Astrocyte (in vitro differentiated cells and primary cell): ENCODE measurements around the gene PPFIBP1. TPM values are rescaled to one million over a fixed set of nuclear protein-coding genes. Genes with fewer than 3 reads are reported as not detected.
A peak's percentile ranks its signal among the peaks of the same experiment; 100 is the strongest.

ENCODE experiments used
- DNase-seq: peaks from one replicate; pipeline ENCODE4 v3.0.0-alpha.2; 2010; ENCODE audit warnings: low read depth
- FAIRE-seq: peaks from 2 replicates; lab custom pipeline; 2011; peaks lifted over from hg19 to GRCh38; lab: Jason Lieb, UNC
- H2AFZ ChIP-seq: 2 replicates; pipeline ENCODE4 v1.6.0; 2012; ENCODE audit warnings: low read depth, low read length, inconsistent platforms
- H3K27ac ChIP-seq: 2 replicates; pipeline ENCODE4 v1.5.1; 2011; ENCODE audit warnings: low read depth, low read length, inconsistent platforms
- H3K27me3 ChIP-seq: 2 replicates; pipeline ENCODE4 v1.6.0; 2011; ENCODE audit warnings: low read length, inconsistent platforms; ENCODE audit not compliant: insufficient read depth
- H3K36me3 ChIP-seq: 2 replicates; pipeline ENCODE4 v1.5.1; 2011; ENCODE audit warnings: low read length, inconsistent platforms; ENCODE audit not compliant: insufficient read depth
- H3K4me1 ChIP-seq: 2 replicates; pipeline ENCODE4 v1.5.1; 2011; ENCODE audit warnings: low read length, inconsistent platforms; ENCODE audit not compliant: insufficient read depth
- H3K4me2 ChIP-seq: 2 replicates; pipeline ENCODE4 v1.6.0; 2012; ENCODE audit warnings: low read length, inconsistent platforms
- H3K4me3 ChIP-seq: 2 replicates; pipeline ENCODE4 v1.5.1; 2011; ENCODE audit warnings: low read depth, mild to moderate bottlenecking, low read length, inconsistent platforms; ENCODE audit not compliant: insufficient read depth
- H3K79me2 ChIP-seq: 2 replicates; pipeline ENCODE4 v1.6.0; 2012; ENCODE audit warnings: mild to moderate bottlenecking, low read length, inconsistent platforms; ENCODE audit not compliant: insufficient read depth
- H3K9ac ChIP-seq: 2 replicates; pipeline ENCODE4 v1.6.0; 2012; ENCODE audit warnings: mild to moderate bottlenecking, low read length, inconsistent platforms
- H3K9me3 ChIP-seq: 2 replicates; pipeline ENCODE4 v1.5.1; 2012; ENCODE audit warnings: low read depth, mild to moderate bottlenecking, low read length, inconsistent platforms; ENCODE audit not compliant: insufficient read depth
- H4K20me1 ChIP-seq: 2 replicates; pipeline ENCODE4 v1.6.0; 2012; ENCODE audit warnings: low read length, inconsistent platforms; ENCODE audit not compliant: insufficient read depth
- H3K27ac Mint-ChIP-seq: one replicate; pipeline ENCODE4 v1.8.0; 2021; ENCODE audit warnings: mild to moderate bottlenecking, mixed read lengths; ENCODE audit not compliant: unreplicated experiment
- H3K27me3 Mint-ChIP-seq: one replicate; pipeline ENCODE4 v1.8.0; 2021; ENCODE audit warnings: low read depth, mixed read lengths; ENCODE audit not compliant: unreplicated experiment
- H3K36me3 Mint-ChIP-seq: one replicate; pipeline ENCODE4 v1.8.0; 2021; ENCODE audit warnings: low read depth, mixed read lengths; ENCODE audit not compliant: unreplicated experiment
- H3K4me1 Mint-ChIP-seq: one replicate; pipeline ENCODE4 v1.8.0; 2021; ENCODE audit warnings: low read depth, mixed read lengths; ENCODE audit not compliant: unreplicated experiment
- H3K4me3 Mint-ChIP-seq: one replicate; pipeline ENCODE4 v1.8.0; 2021; ENCODE audit warnings: mild to moderate bottlenecking, moderate library complexity, mixed read lengths; ENCODE audit not compliant: unreplicated experiment
- H3K9me3 Mint-ChIP-seq: one replicate; pipeline ENCODE4 v1.8.0; 2021; ENCODE audit warnings: mild to moderate bottlenecking, mixed read lengths; ENCODE audit not compliant: unreplicated experiment
- CTCF ChIP-seq: IDR thresholded peaks from 2 replicates; pipeline ENCODE4 v1.5.1; 2011; ENCODE audit warnings: low read depth, mild to moderate bottlenecking, inconsistent platforms, low read length, moderate library complexity; ENCODE audit not compliant: insufficient read depth
- EZH2 ChIP-seq: IDR thresholded peaks from 2 replicates; pipeline ENCODE4 v1.6.1; 2012; ENCODE audit warnings: mild to moderate bottlenecking, low read length, inconsistent platforms; ENCODE audit not compliant: insufficient read depth
- total RNA-seq: library from RNA; stranded (reverse); gene quantifications from 2 replicates; pipeline ENCODE4 v1.2.1, GENCODE V29; 2021

Gene PPFIBP1
- total RNA-seq, 1 donor from 2014 or later, result 147 TPM

- DNase-seq (peak; percentile 91), FAIRE-seq (peak; percentile 45)
- Histone ChIP-seq H3K4me2 (peak overlapping the region; percentile 28), H4K20me1 (no peaks in the 10 kb centered on the region), H2AFZ (no peak overlapping the region), H3K27me3 (no peaks in the 10 kb centered on the region), H3K4me1 (peaks cover 6% of the 10 kb centered on the region), H3K79me2 (no peaks in the 10 kb centered on the region), H3K4me3 (no peak overlapping the region), H3K9ac (peak overlapping the region; percentile 14), H3K27ac (no peak overlapping the region), H3K36me3 (no peaks in the 10 kb centered on the region), H3K9me3 (no peaks in the 10 kb centered on the region)
- Mint-ChIP-seq H3K27ac (no peak overlapping the region), H3K9me3 (no peaks in the 10 kb centered on the region), H3K4me3 (no peak overlapping the region), H3K4me1 (peaks cover 13% of the 10 kb centered on the region), H3K27me3 (no peaks in the 10 kb centered on the region), H3K36me3 (no peaks in the 10 kb centered on the region)
- TF ChIP-seq CTCF, result no peak
- TF ChIP-seq EZH2, result no peak
Measured at GRCh38 chr12:27511031-27511722, 12.8 kb upstream of the PPFIBP1 start.

GRCh38 chr12:27511723-27512045 is 12.3 kb upstream of the PPFIBP1 start:
- Mint-ChIP-seq H3K27me3 (no peaks in the 10 kb centered on the region), H3K4me1 (peaks cover 13% of the 10 kb centered on the region), H3K9me3 (no peaks in the 10 kb centered on the region), H3K4me3 (no peak overlapping the region), H3K27ac (no peak overlapping the region), H3K36me3 (no peaks in the 10 kb centered on the region)
- no peak overlapping the region for H3K27ac ChIP-seq
- H3K36me3 ChIP-seq, result no peaks in the 10 kb centered on the region
- no peaks in the 10 kb centered on the region for H3K79me2 ChIP-seq
- peak overlapping the region; percentile 28 for H3K4me2 ChIP-seq
- peaks cover 6% of the 10 kb centered on the region for H3K4me1 ChIP-seq
- no peak overlapping the region for H2AFZ ChIP-seq
- peak overlapping the region; percentile 14 for H3K9ac ChIP-seq
- H3K9me3 ChIP-seq, result no peaks in the 10 kb centered on the region
- H3K27me3 ChIP-seq, result no peaks in the 10 kb centered on the region
- no peak for TF ChIP-seq CTCF
- no peak for TF ChIP-seq EZH2
- no peaks in the 10 kb centered on the region for H4K20me1 ChIP-seq
- H3K4me3 ChIP-seq, result no peak overlapping the region
- no peak for DNase-seq
- FAIRE-seq, result no peak

GRCh38 chr12:27513155-27513824 is 10.7 kb upstream of the PPFIBP1 start:
- DNase-seq (no peak), FAIRE-seq (no peak)
- H3K4me3 Mint-ChIP-seq, result no peak overlapping the region
- no peaks in the 10 kb centered on the region for H3K36me3 Mint-ChIP-seq
- Histone ChIP-seq H4K20me1 (no peaks in the 10 kb centered on the region), H3K27ac (no peak overlapping the region), H2AFZ (no peak overlapping the region), H3K4me1 (peaks cover 6% of the 10 kb centered on the region), H3K4me2 (no peak overlapping the region), H3K4me3 (no peak overlapping the region), H3K79me2 (no peaks in the 10 kb centered on the region), H3K27me3 (no peaks in the 10 kb centered on the region), H3K9me3 (no peaks in the 10 kb centered on the region), H3K9ac (no peak overlapping the region), H3K36me3 (no peaks in the 10 kb centered on the region)
- TF ChIP-seq EZH2 (no peak), CTCF (no peak)
- H3K4me1 Mint-ChIP-seq, result peaks cover 21% of the 10 kb centered on the region
- H3K9me3 Mint-ChIP-seq, result no peaks in the 10 kb centered on the region
- H3K27ac Mint-ChIP-seq, result no peak overlapping the region
- no peaks in the 10 kb centered on the region for H3K27me3 Mint-ChIP-seq
